Ammon's horn (tissue), 1 donor: ENCODE data around the gene KIF18B.

Source experiments
- DNase-seq: peaks from one replicate; pipeline ENCODE4 v3.0.0-alpha.2; 2016; ENCODE audit warnings: low spot score

KIF18B gene

GRCh38 chr17:44875761-44876160, 71.8 kb downstream of the KIF18B start:
- DNase-seq, result no peak
